GM19023 (cell line): ENCODE measurements around the gene RAB35.

Source experiments
- ATAC-seq: cut with Tn5 transposase; IDR thresholded peaks from one replicate; pipeline ENCODE4 v1.9.1; 2021; ENCODE audit warnings: mild to moderate bottlenecking, moderate library complexity; ENCODE audit not compliant: unreplicated experiment

The RAB35 gene

GRCh38 chr12:120090206-120090605, 26.3 kb downstream of the RAB35 start:
- no peak for ATAC-seq

- ATAC-seq = no peak
Observed at GRCh38 chr12:120089796-120090195, 26.8 kb downstream of the RAB35 start.

GRCh38 chr12:120089105-120089504, 27.4 kb downstream of the RAB35 start:
- no peak for ATAC-seq

- peak; percentile 98 for ATAC-seq
Observed at GRCh38 chr12:120086801-120087621, 29.5 kb downstream of the RAB35 start.

GRCh38 chr12:120085920-120086645, 30.5 kb downstream of the RAB35 start:
- no peak for ATAC-seq

- no peak for ATAC-seq
Observed at GRCh38 chr12:120081641-120082040, 34.9 kb downstream of the RAB35 start.

- ATAC-seq = no peak
Observed at GRCh38 chr12:120079411-120080400, 36.8 kb downstream of the RAB35 start.

- ATAC-seq = no peak
Observed at GRCh38 chr12:120078868-120079267, 37.7 kb downstream of the RAB35 start.

- no peak for ATAC-seq
Observed at GRCh38 chr12:120077260-120077659, 39.3 kb downstream of the RAB35 start.

GRCh38 chr12:120076651-120077050, 39.9 kb downstream of the RAB35 start:
- ATAC-seq = no peak

- ATAC-seq = no peak
Observed at GRCh38 chr12:120075034-120075616, 41.4 kb downstream of the RAB35 start.

GRCh38 chr12:120072472-120073249, 43.9 kb downstream of the RAB35 start:
- ATAC-seq = no peak

- no peak for ATAC-seq
Observed at GRCh38 chr12:120071493-120072020, 45.0 kb downstream of the RAB35 start.

GRCh38 chr12:120069278-120069677, 47.3 kb downstream of the RAB35 start:
- no peak for ATAC-seq

- no peak for ATAC-seq
Observed at GRCh38 chr12:120067901-120068300, 48.7 kb downstream of the RAB35 start.

GRCh38 chr12:120067084-120067869, 49.3 kb downstream of the RAB35 start:
- no peak for ATAC-seq

GRCh38 chr12:120066341-120066740, 50.2 kb downstream of the RAB35 start:
- no peak for ATAC-seq

- ATAC-seq = no peak
Observed at GRCh38 chr12:120065472-120065871, 51.1 kb downstream of the RAB35 start.
